IPS-18c (cell line): ENCODE measurements around the gene LATS2.

Experiments
- H3K4me3 ChIP-seq: 2 replicates; pipeline ENCODE4 v1.7.0; 2013; ENCODE audit warnings: low read depth, mild to moderate bottlenecking, low read length, moderate library complexity; ENCODE audit not compliant: insufficient read depth
- H3K9me3 ChIP-seq: one replicate; pipeline ENCODE4 v1.6.1; 2013; ENCODE audit warnings: mild to moderate bottlenecking, low read length, moderate library complexity; ENCODE audit not compliant: control insufficient read depth, insufficient read depth

Gene LATS2

DNA sequence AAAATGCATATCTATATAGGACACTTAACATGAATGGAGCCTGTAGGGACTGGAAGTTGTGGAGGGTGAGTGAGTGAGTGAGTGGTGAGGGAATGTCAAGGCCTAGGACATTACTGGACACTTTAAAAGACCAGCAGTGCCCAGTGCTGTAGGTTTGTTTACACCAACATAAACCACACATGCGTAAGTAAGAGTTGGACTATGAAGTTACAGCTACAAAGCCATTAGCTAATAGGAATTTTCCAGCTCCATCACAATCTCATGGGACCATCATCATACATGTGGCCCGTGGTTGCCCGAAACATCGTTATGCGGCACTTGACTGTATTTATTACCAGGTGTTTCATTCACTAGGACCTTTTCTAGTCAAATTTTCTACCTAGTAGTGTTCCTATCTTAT lies 49.2 kb downstream of the LATS2 start:
- no peaks in the 10 kb centered on the region for H3K9me3 ChIP-seq
- no peak overlapping the region for H3K4me3 ChIP-seq

DNA sequence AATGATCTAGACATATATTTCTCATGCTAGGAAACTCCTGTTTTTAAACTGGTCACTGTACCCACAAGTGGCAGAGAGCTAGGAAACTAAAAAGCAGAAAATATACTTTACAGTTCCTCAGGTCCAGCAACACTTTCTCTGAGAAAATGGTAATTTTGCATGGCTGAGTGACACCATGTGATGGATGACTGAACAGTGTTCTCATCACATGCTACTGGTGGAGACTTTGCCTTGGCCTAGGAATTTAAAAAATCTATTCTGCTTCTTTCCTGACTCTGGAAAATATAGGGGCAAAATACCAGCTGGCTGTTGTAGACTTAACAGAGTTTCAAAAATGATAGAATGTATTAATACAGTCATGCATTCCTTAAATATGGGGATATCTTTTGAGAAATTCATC lies 50.0 kb downstream of the LATS2 start:
- H3K4me3 ChIP-seq: no peak overlapping the region
- no peaks in the 10 kb centered on the region for H3K9me3 ChIP-seq

DNA sequence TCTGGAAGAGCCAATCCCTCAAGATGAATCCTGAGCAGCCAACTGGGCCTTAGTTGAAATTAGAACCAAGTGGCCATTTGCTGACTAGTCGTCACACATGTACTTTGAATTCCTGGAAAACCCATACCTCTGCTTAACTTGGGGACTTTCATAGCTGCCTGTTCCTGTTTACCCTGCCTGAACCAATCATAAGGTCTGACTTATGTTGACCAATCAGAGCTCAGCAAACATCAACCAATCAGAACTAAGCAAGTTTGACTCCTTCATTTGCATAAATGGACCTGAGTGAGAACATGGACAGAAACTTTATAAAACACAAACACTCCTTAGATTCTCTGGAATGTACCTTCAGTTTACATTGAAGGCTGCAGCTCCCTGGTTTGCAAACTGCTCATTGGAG lies 50.8 kb downstream of the LATS2 start:
- Histone ChIP-seq H3K9me3 (no peaks in the 10 kb centered on the region), H3K4me3 (no peak overlapping the region)

DNA sequence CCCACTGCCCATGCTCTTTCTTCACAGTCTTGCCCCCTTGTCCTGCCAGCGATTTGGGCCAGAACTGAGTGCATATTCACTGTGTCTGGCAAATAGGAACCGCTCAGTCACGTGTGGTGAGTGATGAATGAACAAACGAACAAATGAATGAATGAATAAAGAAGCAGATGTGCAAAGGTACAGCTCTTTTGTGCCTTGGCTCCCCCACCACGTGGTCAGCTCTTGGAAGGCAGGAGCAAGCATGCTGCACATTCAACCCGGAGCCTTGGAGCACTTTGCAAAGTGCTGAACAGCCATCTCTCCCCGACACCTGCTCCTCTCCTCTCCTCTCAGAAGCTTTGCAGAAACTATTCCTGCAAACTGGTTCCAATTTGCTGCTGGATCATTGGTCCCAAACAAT lies 52.4 kb downstream of the LATS2 start:
- Histone ChIP-seq H3K9me3 (no peaks in the 10 kb centered on the region), H3K4me3 (no peak overlapping the region)

DNA sequence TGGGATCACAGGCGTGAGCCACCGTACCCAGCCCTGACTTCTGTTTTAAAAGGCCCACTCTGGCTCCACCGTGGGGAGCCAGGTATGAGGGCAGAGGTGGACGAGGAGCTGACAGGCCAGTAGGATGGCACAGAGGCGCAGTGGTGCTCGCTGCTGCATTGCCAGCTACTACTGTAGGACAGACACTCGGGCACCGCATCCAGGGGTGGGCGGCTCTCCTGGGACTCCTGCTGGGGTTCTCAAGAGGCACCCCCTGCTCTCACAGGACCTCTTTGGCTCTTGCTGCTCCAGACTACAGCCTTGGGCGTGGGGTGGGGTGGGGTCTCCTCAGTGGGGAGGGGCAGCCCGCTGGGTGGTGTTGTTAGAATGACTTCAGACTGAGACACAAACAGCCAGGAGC lies 53.4 kb downstream of the LATS2 start:
- Histone ChIP-seq H3K4me3 (no peak overlapping the region), H3K9me3 (no peaks in the 10 kb centered on the region)

DNA sequence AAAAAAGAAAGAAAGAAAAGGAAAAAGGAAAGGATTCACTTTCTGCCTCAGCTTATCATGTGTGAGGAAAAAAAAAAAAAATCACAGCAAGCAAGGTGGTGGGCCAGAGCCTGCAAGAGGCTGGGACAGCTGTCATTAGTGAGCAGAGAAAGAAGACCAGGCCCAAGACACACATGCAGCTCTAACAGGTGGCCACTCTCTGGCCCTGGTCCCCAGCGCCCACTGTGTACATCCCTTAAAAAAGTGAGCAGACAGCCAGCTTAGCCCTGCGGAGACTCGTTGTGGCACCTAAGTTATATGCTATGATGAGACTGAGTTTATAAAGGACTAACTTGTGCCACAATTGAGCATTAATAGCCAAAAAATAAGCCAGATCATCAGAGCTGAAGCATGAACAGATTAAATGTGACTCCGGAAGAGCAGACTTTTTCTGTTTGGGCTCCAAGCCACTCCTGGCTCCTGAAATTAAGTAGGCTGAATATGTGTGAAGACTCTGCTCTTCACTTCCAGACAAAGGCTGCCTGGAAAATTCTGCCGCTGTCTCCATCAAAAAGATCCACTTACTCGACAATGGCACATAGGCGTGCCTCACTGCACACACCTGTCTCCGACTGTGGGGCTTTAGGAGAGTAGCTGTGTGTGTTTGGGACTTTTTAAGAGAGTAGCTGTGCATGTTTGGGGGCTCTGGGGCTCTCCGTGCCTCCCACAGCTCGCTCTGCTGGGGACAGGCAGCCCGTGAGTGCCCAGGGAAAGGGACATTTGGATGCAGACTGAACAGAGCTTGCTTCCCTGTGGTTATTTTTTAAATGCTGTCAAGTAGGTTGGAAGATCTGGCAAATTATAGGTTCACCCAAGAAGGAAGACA lies 55.0 kb downstream of the LATS2 start:
- H3K4me3 ChIP-seq: no peak overlapping the region
- H3K9me3 ChIP-seq: no peaks in the 10 kb centered on the region

DNA sequence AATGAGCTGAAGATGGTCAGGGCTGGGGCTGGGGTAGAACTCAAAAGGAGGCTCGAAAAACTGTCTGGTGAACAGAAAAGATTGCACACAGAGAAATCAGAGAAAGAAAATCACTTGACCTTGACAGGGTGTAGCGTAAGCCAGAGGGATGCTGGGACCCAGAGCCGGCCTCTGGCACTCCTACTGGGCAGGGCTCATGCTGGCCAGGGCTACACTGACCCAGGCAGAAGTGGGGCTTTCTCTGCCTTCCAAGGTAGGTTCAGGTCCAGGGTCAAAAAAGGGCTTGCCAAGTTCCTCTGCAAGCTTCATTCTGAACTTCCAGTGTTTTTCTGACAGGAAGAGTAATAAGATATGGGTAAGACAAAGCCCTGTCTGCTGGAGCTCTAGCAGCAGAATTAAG lies 56.2 kb downstream of the LATS2 start:
- Histone ChIP-seq H3K9me3 (no peaks in the 10 kb centered on the region), H3K4me3 (no peak overlapping the region)

DNA sequence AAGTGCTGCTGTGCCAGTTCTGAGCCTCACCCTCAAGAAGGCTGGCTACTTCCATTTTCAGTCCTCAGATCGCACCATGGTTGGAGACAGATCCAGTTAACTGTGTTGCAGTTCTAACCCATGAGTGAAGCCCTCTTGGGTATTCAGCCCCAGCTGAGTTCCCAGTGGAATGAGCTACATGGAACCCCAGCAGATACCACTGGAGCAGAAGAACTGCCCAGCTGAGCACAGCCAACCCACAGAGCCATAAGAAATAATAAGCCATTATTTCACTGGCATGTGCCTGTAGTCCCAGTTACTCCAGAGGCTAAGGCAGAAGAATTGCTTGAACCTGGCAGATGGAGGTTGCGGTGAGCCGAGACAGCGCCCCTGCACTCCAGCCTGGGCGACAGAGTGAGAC lies 59.9 kb downstream of the LATS2 start:
- Histone ChIP-seq H3K4me3 (no peak overlapping the region), H3K9me3 (no peaks in the 10 kb centered on the region)

DNA sequence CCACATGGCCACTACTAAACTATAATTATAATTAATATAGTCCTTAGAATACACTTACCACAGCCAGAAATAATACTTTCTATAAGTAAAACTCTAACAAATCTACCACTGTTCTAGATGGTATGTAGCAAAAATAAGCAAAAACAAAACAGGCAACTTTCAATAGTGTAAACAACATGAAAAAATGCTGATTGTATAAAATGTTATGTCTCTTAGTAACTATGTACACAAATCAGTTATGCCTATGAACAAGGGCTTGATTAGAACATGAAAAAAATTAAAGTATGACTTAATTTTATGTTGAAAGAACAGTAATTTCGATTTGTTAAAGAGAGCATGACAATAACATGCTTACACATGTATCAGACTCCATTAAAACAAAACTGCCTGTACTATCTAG lies 60.7 kb downstream of the LATS2 start:
- no peak overlapping the region for H3K4me3 ChIP-seq

DNA sequence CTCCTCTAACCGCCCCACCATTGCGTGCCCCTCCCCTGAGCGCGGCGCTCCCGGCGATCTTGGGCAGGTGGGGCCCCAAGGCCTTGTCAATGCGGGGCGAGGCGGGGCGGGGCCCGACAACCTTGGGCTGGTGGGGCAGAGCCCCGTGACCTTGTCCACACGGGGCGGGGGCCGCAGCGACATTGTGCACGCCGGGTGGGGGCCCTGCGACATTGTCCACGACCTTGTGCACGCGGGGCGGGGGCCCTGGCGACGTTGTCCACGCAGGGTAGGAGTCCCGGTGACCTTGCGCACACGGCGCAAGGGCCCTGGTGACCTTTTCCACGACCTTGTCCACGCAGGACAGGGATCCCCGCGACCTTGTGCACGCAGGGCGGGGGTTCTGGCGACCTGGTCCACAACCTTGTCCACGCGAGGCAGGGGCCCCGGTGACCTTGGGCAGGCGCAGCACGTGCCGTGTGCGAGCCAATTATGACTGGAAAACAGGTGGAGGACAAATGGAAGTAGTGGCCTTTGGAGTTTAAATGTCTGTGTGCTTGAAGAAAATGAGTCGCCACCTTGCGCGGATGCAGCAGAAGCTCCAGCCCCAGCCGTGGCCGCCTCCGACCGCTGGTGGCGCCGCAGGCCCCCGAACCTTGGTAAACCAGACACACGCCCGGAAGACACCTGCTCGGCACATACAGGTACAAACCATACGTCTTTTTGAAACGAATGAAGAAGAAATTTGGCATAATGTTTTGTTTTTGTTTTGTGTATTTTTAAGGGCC lies 62.6 kb downstream of the LATS2 start:
- H3K9me3 ChIP-seq: no peaks in the 10 kb centered on the region
- no peak overlapping the region for H3K4me3 ChIP-seq

More for the DNA sequence above, 60.7 kb downstream of the LATS2 start:
- H3K9me3 ChIP-seq: no peaks in the 10 kb centered on the region

DNA sequence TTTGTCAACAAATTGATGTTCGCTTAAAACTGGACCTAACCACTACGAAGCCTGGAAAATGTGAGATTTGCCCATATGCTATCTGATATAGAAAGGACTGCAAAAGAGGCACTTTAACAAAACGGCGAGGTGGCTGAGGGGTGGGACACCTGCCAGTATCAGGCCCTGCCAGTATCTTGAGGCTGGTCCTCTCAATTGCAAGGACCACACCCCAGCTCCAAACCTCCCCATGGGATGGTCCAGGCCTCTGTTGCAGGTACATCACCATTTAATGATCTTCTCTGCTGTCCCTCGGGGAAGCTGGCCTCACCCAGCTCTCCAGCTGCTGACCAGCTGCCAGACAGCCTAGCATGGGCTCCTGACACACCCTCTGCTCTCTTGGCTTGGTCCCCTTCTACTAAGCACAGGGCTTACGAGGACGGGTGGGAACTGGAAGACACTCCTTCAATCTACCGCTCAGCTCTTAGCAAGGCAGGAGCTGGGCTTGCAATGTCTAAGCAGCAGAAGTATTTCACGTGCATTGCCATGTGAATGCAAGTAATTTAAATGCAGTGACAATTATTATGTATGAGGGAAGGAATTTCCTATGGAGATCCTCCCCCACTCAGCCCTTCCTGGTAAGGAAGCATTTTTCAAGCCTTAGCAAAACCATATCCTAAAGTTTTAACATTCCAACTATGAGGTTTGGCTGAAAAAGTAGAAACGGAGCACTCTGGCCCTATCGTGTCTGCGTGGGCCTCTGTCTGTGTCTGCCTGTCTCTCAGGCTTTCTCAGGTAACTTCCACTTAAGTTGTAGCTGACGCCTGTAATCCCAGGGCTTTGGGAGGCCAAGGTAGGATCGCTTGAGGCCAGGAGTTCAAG lies 63.9 kb downstream of the LATS2 start:
- no peak overlapping the region for H3K4me3 ChIP-seq
- no peaks in the 10 kb centered on the region for H3K9me3 ChIP-seq

DNA sequence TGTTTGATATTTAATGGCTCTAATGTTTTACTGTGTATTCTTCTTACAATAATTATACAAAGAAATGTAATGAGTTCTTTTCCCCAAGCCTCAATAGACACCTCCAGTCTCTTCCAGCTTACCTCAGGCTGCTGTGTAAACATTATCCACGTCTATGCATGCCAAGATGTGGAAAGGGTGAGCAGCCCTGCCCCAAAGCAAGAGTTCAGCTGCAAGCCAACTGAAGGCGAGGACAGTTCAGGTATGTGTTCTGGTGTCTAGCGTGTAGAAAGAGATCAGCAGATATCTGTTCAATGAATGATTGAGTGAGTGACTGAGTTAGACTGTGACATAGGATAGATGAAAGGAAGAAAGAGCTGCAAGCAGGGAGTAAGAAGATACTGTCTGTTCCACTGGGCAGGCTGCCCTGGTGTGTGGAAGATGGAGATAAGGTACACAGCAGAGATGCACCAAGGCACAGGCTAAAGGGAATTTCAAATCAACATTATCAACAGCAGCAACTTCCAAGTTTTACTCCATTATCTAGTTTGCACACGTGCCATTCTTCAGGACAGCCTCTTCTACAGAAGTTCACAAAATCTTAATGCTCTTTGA lies 66.0 kb downstream of the LATS2 start:
- Histone ChIP-seq H3K9me3 (no peaks in the 10 kb centered on the region), H3K4me3 (no peak overlapping the region)

DNA sequence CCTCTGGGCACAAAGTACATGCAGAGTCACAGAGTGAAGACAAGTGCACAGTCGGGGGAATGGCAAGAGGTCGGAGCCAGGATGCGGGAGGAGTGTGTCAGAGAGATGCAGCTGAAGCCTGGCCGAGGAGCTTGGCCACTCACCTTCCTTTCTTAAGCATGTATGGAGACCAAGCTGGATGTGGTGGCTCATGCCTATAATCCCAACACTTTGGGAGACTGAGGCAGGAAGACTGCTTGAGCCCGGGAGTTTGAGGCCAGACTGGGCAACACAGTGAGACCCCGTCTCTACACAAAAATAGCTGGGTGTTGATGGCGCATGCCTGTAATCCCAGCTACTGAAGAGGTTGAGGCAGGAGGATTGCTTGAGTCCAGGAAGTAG lies 67.0 kb downstream of the LATS2 start:
- H3K4me3 ChIP-seq: no peak overlapping the region

DNA sequence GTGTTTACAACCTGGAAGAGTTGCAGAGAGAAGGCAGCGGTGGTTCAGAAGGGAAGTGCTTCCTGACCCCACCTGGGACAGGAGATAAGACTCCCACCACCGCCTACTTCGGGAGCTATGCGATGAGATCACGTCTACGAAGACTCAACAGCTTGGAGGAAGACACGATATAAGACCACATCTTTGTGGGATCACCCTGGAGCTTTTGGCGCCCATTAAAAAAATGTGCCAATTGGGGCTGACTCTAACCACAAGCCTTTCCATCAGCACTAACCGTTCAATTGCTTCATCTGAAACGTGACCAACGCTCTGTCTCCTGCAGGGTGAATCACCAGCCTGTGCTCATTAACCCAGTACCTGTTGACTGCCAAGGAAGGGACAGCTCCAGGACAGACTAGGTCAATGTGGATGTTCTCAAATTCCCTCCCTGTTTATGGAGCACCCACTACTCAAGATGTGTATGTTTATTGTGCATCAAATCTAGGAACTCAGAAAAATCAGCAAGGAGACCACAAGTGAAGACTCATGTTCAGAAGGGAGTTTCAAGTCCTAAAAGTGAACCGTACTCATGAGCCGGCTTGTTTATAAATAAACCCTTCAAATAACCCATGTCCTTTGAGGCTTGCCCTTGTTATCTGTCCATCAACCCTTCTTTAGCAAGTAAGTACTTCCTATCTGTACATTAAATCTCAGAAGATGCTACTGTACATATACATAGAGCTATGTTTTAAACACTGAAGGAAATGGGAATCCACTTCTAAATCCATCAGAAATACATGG lies 67.5 kb downstream of the LATS2 start:
- H3K4me3 ChIP-seq: no peak overlapping the region
- H3K9me3 ChIP-seq: no peaks in the 10 kb centered on the region

More for the DNA sequence above, 67.0 kb downstream of the LATS2 start:
- H3K9me3 ChIP-seq: no peaks in the 10 kb centered on the region

DNA sequence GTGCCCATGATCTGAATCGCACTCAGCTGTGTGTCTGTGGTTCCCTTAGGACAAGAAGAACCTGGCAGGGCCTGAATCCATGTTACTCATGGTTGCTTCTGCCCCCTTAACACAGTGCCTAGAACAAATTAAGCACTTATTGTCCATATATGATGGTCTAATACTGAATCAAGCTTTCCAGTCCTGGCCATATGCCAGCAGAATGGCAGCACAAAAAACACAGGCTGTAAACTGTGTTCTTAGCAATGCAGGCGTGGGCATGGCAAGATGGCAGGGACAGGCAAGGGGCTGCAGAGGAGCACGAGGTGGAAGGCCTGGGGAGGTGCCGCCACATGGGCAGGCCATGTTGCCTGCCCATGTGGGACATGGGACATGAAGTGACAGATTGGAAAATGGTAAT lies 68.2 kb downstream of the LATS2 start:
- H3K4me3 ChIP-seq: no peak overlapping the region
- H3K9me3 ChIP-seq: no peaks in the 10 kb centered on the region

DNA sequence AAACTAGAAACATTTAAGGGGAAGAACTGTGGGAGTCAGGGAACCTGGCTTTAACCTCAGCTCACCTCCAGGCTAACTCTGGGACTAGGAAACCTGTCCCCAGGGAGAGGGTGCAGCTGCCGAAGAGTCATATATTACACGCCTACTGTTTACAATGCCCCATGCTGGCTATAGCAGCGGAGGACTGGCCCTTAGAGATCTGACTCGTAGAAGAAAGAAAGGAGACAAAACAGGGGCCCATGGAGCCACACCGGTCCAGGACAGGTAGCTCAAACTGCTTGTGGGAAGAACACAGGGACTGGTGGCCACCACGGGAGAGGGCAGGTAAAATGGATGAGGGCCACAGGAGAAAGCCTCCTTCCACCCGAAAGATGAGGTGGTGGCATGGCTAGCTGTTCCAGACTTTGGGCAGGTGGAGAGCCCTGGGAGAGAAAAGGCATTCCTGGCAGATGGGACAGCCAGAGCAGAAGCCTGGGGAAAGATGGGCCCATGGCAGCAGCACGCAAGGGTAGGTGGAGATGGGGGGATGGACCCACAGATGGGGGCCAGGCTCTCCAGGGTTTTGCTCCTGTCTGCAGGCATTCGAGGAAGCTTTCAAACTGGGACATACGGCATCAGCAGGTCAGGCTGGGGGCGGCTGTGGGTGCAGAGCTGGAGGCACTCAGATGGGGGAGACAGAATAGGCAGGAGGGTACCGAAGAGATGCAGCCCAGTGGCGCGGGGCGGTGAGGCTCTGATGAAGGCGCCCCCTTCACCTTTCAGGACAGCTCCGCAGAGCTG lies 69.5 kb downstream of the LATS2 start:
- Histone ChIP-seq H3K4me3 (no peak overlapping the region), H3K9me3 (no peaks in the 10 kb centered on the region)
